Body of pancreas (tissue), 4 donors: ENCODE results near the gene MEDAG. TPM values are rescaled to one million over a fixed set of nuclear protein-coding genes. Genes with fewer than 3 reads are reported as not detected.
A peak's percentile ranks its signal among the peaks of the same experiment; 100 is the strongest.

ENCODE experiments used
- ATAC-seq: fragments of 150-250 bp; one replicate; pipeline ENCODE4 v1.9.1; 2016
- DNase-seq, 4 donors: peaks; one replicate each; pipeline ENCODE4 v3.0.0-alpha.2; 2019
- H3K27ac ChIP-seq, 4 donors: fragments of 200-600 bp; sonication (generic); 1 replicate in 3 of 4; 2 replicates in 1 of 4; pipeline versions ENCODE4 v1.5.1 to v1.6.1; 2016 to 2019; ENCODE audit warnings: mild to moderate bottlenecking in 1 of 4, mixed read lengths in 1 of 4, moderate library complexity in 1 of 4
- H3K27me3 ChIP-seq, 2 donors: fragments of 200-600 bp; sonication (generic); one replicate each; pipeline ENCODE4 v1.6.0; 2016; ENCODE audit warnings: mild to moderate bottlenecking in 1 of 2
- H3K36me3 ChIP-seq, 2 donors: fragments of 200-600 bp; sonication (generic); replicated peaks in 1 of 2; 2 replicates each; pipeline ENCODE4 v1.5.1; 2016; ENCODE audit warnings: low read depth in 2 of 2; ENCODE audit not compliant: insufficient read depth in 1 of 2
- H3K4me1 ChIP-seq: fragments of 200-600 bp; sonication (generic); one replicate; pipeline ENCODE4 v1.6.0; 2016
- H3K4me3 ChIP-seq, 2 donors: fragments of 200-600 bp; sonication (generic); 1 replicate in 1 of 2; 2 replicates in 1 of 2; pipeline ENCODE4 v1.5.1; 2016 to 2019
- H3K9me3 ChIP-seq, 3 donors: fragments of 200-600 bp; sonication (generic); 1 replicate in 2 of 3; 2 replicates in 1 of 3; pipeline ENCODE4 v1.5.1; 2016
- CTCF ChIP-seq, 7 experiments: fragments of 450-650 bp in 4 of 7; fragments of 200-600 bp in 3 of 7; sonication (generic) in 3 of 7; IDR thresholded peaks; one replicate each; pipeline ENCODE4 v1.5.1; 2016 to 2019; ENCODE audit warnings: antibody characterized with exemption in 7 of 7
- POLR2A ChIP-seq, 3 donors: fragments of 450-650 bp; IDR thresholded peaks; one replicate each; pipeline ENCODE4 v1.6.1; 2016; ENCODE audit warnings: antibody characterized with exemption in 3 of 3, mild to moderate bottlenecking in 2 of 3
- WGBS, 2 donors: methylation state at CpG; one replicate each; pipeline ENCODE4 v1.1.5; 2017; 5-methylcytosine and 5-hydroxymethylcytosine counted together
- intact Hi-C: fragments of 100-400 bp; cut with DNase I; formaldehyde crosslinking; loops from one replicate; pipeline ENCODE4 v1.15.1; 2023
- total RNA-seq, 2 donors: library from RNA; depleted of rRNA; stranded (reverse); fragments of >200 nt; gene quantifications; one replicate each; pipeline ENCODE4 v1.1.0, GENCODE V29; 2016

MEDAG gene
- total RNA-seq, 2 donors from 2014 or later, result 7.8 to 36.6 TPM

- H3K9me3 ChIP-seq, result no peaks in the 10 kb centered on the region
- TF ChIP-seq POLR2A (IDR thresholded peaks at IDR 0.05), result no peak
- no peak for TF ChIP-seq CTCF (IDR thresholded peaks at IDR 0.05)
- H3K4me3 ChIP-seq, result no peak overlapping the region
- no peak for DNase-seq
- H3K4me1 ChIP-seq, result peaks cover 5% of the 10 kb centered on the region
- no peaks in the 10 kb centered on the region for H3K36me3 ChIP-seq
- no peaks in the 10 kb centered on the region for H3K27me3 ChIP-seq
- intact Hi-C loops, result no loop called here
- WGBS, 2 donors, result 85 to 87% methylated on average over 17 of the region's 17 CpGs
- H3K27ac ChIP-seq, result no peak overlapping the region
- no peak for ATAC-seq
Measured at GRCh38 chr13:30871588-30872275, 34.3 kb upstream of the MEDAG start.

DNA sequence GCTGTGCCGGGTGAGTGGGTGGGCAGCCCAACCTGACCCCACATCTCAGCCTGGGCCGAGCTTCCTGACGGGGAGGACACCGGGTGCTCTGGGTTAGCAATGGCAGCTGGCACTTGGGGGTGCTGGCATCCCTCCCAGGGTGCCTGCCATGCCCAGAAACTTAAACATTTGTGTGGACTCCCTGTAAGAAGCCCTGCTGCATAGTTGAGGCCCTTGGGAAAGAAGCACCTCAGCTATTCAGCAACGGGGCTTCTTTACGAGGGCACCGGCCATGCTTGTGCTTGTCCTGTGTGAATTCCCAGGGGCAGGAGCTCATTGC is 33.8 kb upstream of the MEDAG start:
- ATAC-seq, result no peak
- no peak overlapping the region for H3K27ac ChIP-seq
- WGBS, 2 donors, result 75% methylated on average over 7 of the region's 7 CpGs; no CpG with 5 or more reads in 1 of the 2 donors

GRCh38 chr13:30872685-30873461 is 33.2 kb upstream of the MEDAG start:
- Histone ChIP-seq H3K9me3 (no peaks in the 10 kb centered on the region), H3K27me3 (no peaks in the 10 kb centered on the region), H3K4me1 (no peaks in the 10 kb centered on the region), H3K36me3 (no peaks in the 10 kb centered on the region), H3K27ac (no peak overlapping the region), H3K4me3 (no peak overlapping the region)
- DNase-seq (peak in 2 of 4 donors; percentile 15 to 42), ATAC-seq (no peak)
- WGBS, 2 donors, result 56 to 68% methylated on average over 6 of the region's 6 CpGs
- TF ChIP-seq POLR2A (IDR thresholded peaks at IDR 0.05) (no peak), CTCF (IDR thresholded peaks at IDR 0.05) (no peak)
- intact Hi-C loops, result no loop called here

More for the DNA sequence above, 33.8 kb upstream of the MEDAG start:
- no peak for DNase-seq
- TF ChIP-seq CTCF (IDR thresholded peaks at IDR 0.05) (no peak), POLR2A (IDR thresholded peaks at IDR 0.05) (no peak)
- intact Hi-C loops, result no loop called here
- Histone ChIP-seq H3K9me3 (no peaks in the 10 kb centered on the region), H3K36me3 (no peaks in the 10 kb centered on the region), H3K4me1 (peaks cover under 1% of the 10 kb centered on the region), H3K27me3 (no peaks in the 10 kb centered on the region), H3K4me3 (no peak overlapping the region)

- no peaks in the 10 kb centered on the region for H3K27me3 ChIP-seq
- TF ChIP-seq POLR2A (IDR thresholded peaks at IDR 0.05), result no peak
- no peak for TF ChIP-seq CTCF (IDR thresholded peaks at IDR 0.05)
- WGBS, 2 donors, result 80 to 89% methylated on average over 5 of the region's 5 CpGs
- intact Hi-C loops, result no loop called here
- no peaks in the 10 kb centered on the region for H3K4me1 ChIP-seq
- no peak overlapping the region for H3K27ac ChIP-seq
- no peak overlapping the region for H3K4me3 ChIP-seq
- no peak for DNase-seq
- H3K9me3 ChIP-seq, result no peaks in the 10 kb centered on the region
- no peaks in the 10 kb centered on the region for H3K36me3 ChIP-seq
- no peak for ATAC-seq
Measured at GRCh38 chr13:30873499-30873898, 32.6 kb upstream of the MEDAG start.
